Thyroid gland (tissue), 4 donors: ENCODE results near the gene CCBE1. TPM values are rescaled to one million over a fixed set of nuclear protein-coding genes. Genes with fewer than 3 reads are reported as not detected.
A peak's percentile ranks its signal among the peaks of the same experiment; 100 is the strongest.

Source experiments
- DNase-seq, 2 donors: peaks; one replicate each; pipeline ENCODE4 v3.0.0-alpha.2; 2019
- H3K27ac ChIP-seq, 3 donors: fragments of 200-600 bp; sonication (generic); 1 replicate in 2 of 3; 2 replicates in 1 of 3; pipeline ENCODE4 v1.5.1; 2016 to 2019; ENCODE audit warnings: mild to moderate bottlenecking in 1 of 3, moderate library complexity in 1 of 3
- H3K27me3 ChIP-seq: fragments of 200-600 bp; sonication (generic); one replicate; pipeline ENCODE4 v1.5.1; 2019
- H3K36me3 ChIP-seq, 2 donors: fragments of 200-600 bp; sonication (generic); one replicate each; pipeline ENCODE4 v1.5.1; 2016 to 2019
- H3K4me1 ChIP-seq, 2 donors: fragments of 200-600 bp; sonication (generic); one replicate each; pipeline ENCODE4 v1.5.1; 2017 to 2019
- H3K4me3 ChIP-seq, 3 donors: fragments of 200-600 bp; sonication (generic); replicated peaks in 1 of 3; 1 replicate in 2 of 3; 2 replicates in 1 of 3; pipeline ENCODE4 v1.5.1; 2016; ENCODE audit warnings: mild to moderate bottlenecking in 1 of 3
- H3K9me3 ChIP-seq: fragments of 200-600 bp; sonication (generic); one replicate; pipeline ENCODE4 v1.5.1; 2017
- CTCF ChIP-seq, 6 experiments: fragments of 200-600 bp in 3 of 6; fragments of 450-650 bp in 3 of 6; sonication (generic) in 3 of 6; IDR thresholded peaks; one replicate each; pipeline ENCODE4 v1.5.1; 2016 to 2019; ENCODE audit warnings: antibody characterized with exemption in 6 of 6, mild to moderate bottlenecking in 2 of 6, inconsistent platforms in 1 of 6, moderate library complexity in 1 of 6
- POLR2A ChIP-seq, 2 donors: fragments of 450-650 bp; IDR thresholded peaks; one replicate each; pipeline ENCODE4 v1.6.1; 2017; ENCODE audit warnings: antibody characterized with exemption in 2 of 2, mild to moderate bottlenecking in 2 of 2, moderate library complexity in 1 of 2
- WGBS, 2 donors: methylation state at CpG; one replicate each; pipeline ENCODE4 v1.1.5; 2017; 5-methylcytosine and 5-hydroxymethylcytosine counted together
- intact Hi-C: fragments of 100-400 bp; cut with DNase I; formaldehyde crosslinking; loops from one replicate; pipeline ENCODE4 v1.15.1; 2023
- total RNA-seq, 4 donors: library from RNA; depleted of rRNA; stranded (reverse); fragments of >200 nt; gene quantifications; one replicate each; pipeline ENCODE4 v1.2.3, GENCODE V29; 2016

CCBE1 gene
- total RNA-seq, 4 donors from 2014 or later = 0.34 to 9.0 (median 1.1) TPM

- Histone ChIP-seq H3K9me3 (no peaks in the 10 kb centered on the region), H3K27me3 (no peaks in the 10 kb centered on the region), H3K4me1 (peaks cover 9 to 18% of the 10 kb centered on the region in 2 donors), H3K27ac (no peak overlapping the region), H3K4me3 (no peak overlapping the region), H3K36me3 (no peaks in the 10 kb centered on the region)
- DNase-seq = no peak
- TF ChIP-seq POLR2A (IDR thresholded peaks at IDR 0.05) (no peak), CTCF (IDR thresholded peaks at IDR 0.05) (no peak)
- intact Hi-C loops = no loop called here
- WGBS, 2 donors = 87 to 88% methylated on average over 3 of the region's 3 CpGs
Observed at GRCh38 chr18:59619816-59620215, 77.4 kb downstream of the CCBE1 start.

- Histone ChIP-seq H3K9me3 (no peaks in the 10 kb centered on the region), H3K27me3 (no peaks in the 10 kb centered on the region), H3K27ac (no peak overlapping the region), H3K4me1 (no peaks in the 10 kb centered on the region), H3K4me3 (no peak overlapping the region), H3K36me3 (no peaks in the 10 kb centered on the region)
- WGBS, 2 donors = 60 to 72% methylated on average over 3 of the region's 3 CpGs
- TF ChIP-seq POLR2A (IDR thresholded peaks at IDR 0.05) (no peak), CTCF (IDR thresholded peaks at IDR 0.05) (no peak)
- intact Hi-C loops = no loop called here
- DNase-seq = peak in 1 of 2 donors; percentile 9
Observed at GRCh38 chr18:59617468-59617932, 79.7 kb downstream of the CCBE1 start.

- Histone ChIP-seq H3K9me3 (no peaks in the 10 kb centered on the region), H3K27ac (no peak overlapping the region), H3K36me3 (no peaks in the 10 kb centered on the region), H3K27me3 (no peaks in the 10 kb centered on the region), H3K4me1 (no peaks in the 10 kb centered on the region), H3K4me3 (no peak overlapping the region)
- WGBS, 2 donors = 81 to 89% methylated on average over 6 of the region's 6 CpGs
- no peak for DNase-seq
- intact Hi-C loops = no loop called here
- TF ChIP-seq CTCF (IDR thresholded peaks at IDR 0.05) (no peak), POLR2A (IDR thresholded peaks at IDR 0.05) (no peak)
Observed at GRCh38 chr18:59616501-59616900, 80.7 kb downstream of the CCBE1 start.

GRCh38 chr18:59613903-59614302 is 83.3 kb downstream of the CCBE1 start:
- no peaks in the 10 kb centered on the region for H3K27me3 ChIP-seq
- 94% methylated on average over 12 of the region's 12 CpGs for WGBS, 2 donors
- H3K27ac ChIP-seq = no peak overlapping the region
- intact Hi-C loops = no loop called here
- no peaks in the 10 kb centered on the region for H3K36me3 ChIP-seq
- no peaks in the 10 kb centered on the region for H3K9me3 ChIP-seq
- TF ChIP-seq POLR2A (IDR thresholded peaks at IDR 0.05) (no peak), CTCF (IDR thresholded peaks at IDR 0.05) (no peak)
- DNase-seq = no peak
- no peak overlapping the region for H3K4me3 ChIP-seq
- H3K4me1 ChIP-seq = no peaks in the 10 kb centered on the region

DNA sequence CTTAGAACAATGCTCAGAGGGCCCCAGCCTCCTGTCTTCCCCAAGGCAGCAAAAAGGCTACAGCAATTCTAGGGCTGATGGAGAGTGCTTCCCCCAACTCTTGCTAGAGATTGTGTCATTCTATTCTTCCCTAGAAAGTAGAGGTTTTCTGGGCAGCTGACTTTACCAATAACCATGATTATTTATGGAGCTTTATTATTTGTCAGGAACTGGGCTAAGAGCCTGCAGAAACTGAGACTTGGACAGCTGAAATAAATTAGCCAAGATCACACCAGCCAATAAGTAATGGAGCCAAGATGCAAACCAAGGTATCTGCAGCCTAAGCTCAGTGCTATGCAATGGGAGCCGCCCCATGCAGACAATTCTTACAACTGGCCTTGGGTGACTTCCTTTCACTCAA is 84.8 kb downstream of the CCBE1 start:
- no peak for DNase-seq
- no peak overlapping the region for H3K27ac ChIP-seq
- no peaks in the 10 kb centered on the region for H3K9me3 ChIP-seq
- H3K27me3 ChIP-seq = no peaks in the 10 kb centered on the region
- TF ChIP-seq CTCF (IDR thresholded peaks at IDR 0.05) (no peak), POLR2A (IDR thresholded peaks at IDR 0.05) (no peak)
- peaks cover 0 to under 1% of the 10 kb centered on the region in 2 donors for H3K4me1 ChIP-seq
- intact Hi-C loops = no loop called here
- WGBS, 2 donors = 77 to 89% methylated on average over 1 of the region's 1 CpG
- no peaks in the 10 kb centered on the region for H3K36me3 ChIP-seq
- H3K4me3 ChIP-seq = no peak overlapping the region
